Neuron (in vitro differentiated cells): ENCODE data around the gene CRACDL.
"Not testable (repeated sequence)": the region's sequence is repeated elsewhere in the genome, so short reads cannot be mapped to it uniquely, and the experiment has no call there.

Experiments
- H2AFZ ChIP-seq: one replicate; pipeline ENCODE4 v1.6.1; 2013; ENCODE audit warnings: low read depth, mild to moderate bottlenecking, inconsistent platforms, low read length, moderate library complexity
- H3K27me3 ChIP-seq: one replicate; pipeline ENCODE4 v1.6.1; 2013; ENCODE audit warnings: low read length; ENCODE audit not compliant: insufficient read depth
- H3K36me3 ChIP-seq: one replicate; pipeline ENCODE4 v1.6.1; 2013; ENCODE audit warnings: low read length; ENCODE audit not compliant: insufficient read depth
- H3K4me1 ChIP-seq: one replicate; pipeline ENCODE4 v1.6.1; 2013; ENCODE audit warnings: low read length; ENCODE audit not compliant: insufficient read depth
- H3K4me3 ChIP-seq: 2 replicates; pipeline ENCODE4 v1.5.1; 2013; ENCODE audit warnings: mild to moderate bottlenecking, low read length, moderate library complexity
- H3K9me3 ChIP-seq: one replicate; pipeline ENCODE4 v1.6.1; 2013; ENCODE audit warnings: low read length

Gene CRACDL

DNA sequence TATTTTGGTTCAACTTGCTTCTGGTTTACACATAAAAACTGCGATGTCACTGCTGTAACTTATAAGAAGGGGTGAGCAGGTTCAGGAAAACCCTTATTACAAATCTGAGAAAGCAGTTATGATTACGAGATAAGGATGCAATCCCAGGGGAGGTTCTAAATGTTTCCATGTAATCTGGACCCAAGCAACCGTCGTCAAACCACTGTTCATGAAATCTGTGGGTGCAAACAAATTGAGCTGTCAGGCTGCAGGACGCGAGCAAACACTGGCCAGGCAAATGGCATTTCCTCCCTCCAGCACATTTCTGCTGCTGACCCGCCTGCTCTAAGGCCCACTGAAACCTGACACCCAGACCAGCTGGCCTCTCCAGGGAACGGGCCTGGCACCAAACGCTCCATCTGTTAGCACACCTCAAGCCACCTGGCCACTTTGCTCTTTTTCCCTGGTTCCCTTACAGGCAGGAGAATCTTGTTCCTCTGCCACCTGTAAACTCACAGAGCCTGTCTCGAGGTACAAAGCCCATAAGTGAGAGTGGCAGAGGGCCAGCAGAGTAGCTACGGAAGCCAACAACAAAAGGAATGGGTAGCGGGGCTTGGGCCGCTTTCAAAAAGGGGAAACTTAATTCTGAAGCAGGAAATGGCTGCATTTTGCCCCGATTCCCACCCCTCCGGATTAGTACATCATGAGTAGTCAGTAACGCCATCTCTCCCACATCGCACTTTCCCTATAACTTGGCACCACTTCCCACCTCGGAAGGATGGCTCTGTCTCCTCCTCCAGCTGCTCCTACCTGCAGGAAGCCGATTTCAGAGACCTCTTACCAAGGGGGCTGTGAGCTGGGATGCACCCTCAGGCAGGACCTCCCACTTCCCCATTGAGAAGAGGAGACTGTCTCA, 26.5 kb downstream of the CRACDL start:
- Histone ChIP-seq H3K4me1 (peaks cover 15% of the 10 kb centered on the region), H3K36me3 (no peaks in the 10 kb centered on the region), H2AFZ (no peak overlapping the region), H3K9me3 (no peaks in the 10 kb centered on the region), H3K4me3 (no peak overlapping the region), H3K27me3 (peaks cover 3% of the 10 kb centered on the region)

- H3K27me3 ChIP-seq = peaks cover 3% of the 10 kb centered on the region
- no peak overlapping the region for H2AFZ ChIP-seq
- H3K36me3 ChIP-seq = no peaks in the 10 kb centered on the region
- H3K4me1 ChIP-seq = peaks cover 15% of the 10 kb centered on the region
- H3K9me3 ChIP-seq = no peaks in the 10 kb centered on the region
- H3K4me3 ChIP-seq = no peak overlapping the region
These were observed 27.1 kb downstream of the CRACDL start for GRCh38 chr2:98908931-98909316.

DNA sequence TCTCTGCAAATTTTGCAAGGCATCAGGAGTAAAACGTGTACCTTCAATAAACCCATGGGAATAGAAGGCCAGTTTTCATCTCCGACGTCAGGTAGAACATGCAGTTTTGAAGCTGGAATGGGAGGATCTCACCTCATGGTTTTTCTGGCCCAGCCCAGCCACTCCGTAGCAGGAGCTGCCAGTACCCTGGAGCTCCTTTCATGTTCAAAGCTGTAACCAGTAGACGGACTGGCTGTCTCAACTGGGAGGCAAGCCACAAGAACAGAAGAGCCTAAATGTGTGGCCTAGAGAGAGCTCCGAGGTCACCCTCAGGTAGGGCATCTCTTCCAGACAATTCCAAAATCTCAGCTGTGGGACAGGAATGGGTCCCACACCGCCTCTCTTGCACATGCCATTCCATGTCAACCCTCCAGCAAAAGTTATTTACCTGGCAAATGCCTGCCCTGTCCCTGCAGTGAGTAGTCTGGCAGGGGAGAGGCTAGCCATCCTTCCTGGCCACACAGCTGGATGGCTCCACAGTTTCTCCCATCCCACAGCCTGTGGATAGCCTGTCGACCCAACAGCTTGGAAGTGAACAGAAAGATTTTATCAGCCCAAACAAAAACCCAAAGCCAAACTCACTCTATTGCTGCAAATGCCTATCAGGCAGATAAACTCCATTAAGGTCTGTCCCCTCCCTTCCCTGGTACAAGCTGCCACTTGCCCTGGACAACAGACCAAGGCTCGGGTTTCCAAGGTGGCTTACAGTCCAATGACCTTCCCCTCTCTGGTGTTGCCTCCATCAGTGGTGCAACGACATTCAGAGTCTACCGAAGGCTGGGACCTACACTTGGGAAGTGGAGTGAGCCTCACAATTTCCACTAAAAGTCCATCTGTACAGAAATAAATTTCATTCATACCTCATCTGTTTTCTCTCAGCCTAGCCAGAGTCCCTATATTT, 27.8 kb downstream of the CRACDL start:
- Histone ChIP-seq H3K4me3 (no peak overlapping the region), H3K36me3 (no peaks in the 10 kb centered on the region), H3K27me3 (peaks cover 3% of the 10 kb centered on the region), H2AFZ (no peak overlapping the region), H3K9me3 (no peaks in the 10 kb centered on the region), H3K4me1 (peaks cover 15% of the 10 kb centered on the region)

DNA sequence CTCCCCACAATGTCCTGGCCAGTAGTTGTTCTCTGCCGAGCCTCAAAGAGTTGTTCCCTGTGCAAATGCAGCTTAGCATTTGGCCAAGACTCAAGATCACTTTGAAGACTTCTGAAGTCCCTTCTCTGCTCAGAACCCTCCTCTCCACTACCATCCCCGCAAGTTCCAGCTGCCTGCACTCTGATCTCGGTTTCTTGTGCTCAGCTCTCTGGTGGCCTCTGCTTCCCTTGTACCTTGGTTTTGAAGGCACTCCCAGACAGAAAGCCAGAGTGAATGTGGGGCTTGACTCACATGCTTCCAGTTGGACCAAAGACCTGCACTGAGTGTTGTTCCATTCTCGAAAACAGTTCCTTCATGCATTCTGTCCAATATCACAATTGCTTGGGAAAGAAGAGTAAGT, 28.6 kb downstream of the CRACDL start:
- H3K9me3 ChIP-seq = no peaks in the 10 kb centered on the region
- H3K27me3 ChIP-seq = peaks cover 3% of the 10 kb centered on the region
- no peak overlapping the region for H2AFZ ChIP-seq

GRCh38 chr2:98903767-98904485, 32.1 kb downstream of the CRACDL start:
- H3K27me3 ChIP-seq = no peaks in the 10 kb centered on the region
- no peak overlapping the region for H3K4me3 ChIP-seq
- peaks cover 5% of the 10 kb centered on the region for H3K4me1 ChIP-seq
- no peak overlapping the region for H2AFZ ChIP-seq
- no peaks in the 10 kb centered on the region for H3K36me3 ChIP-seq
- H3K9me3 ChIP-seq = no peaks in the 10 kb centered on the region

More for the DNA sequence above, 28.6 kb downstream of the CRACDL start:
- peaks cover 15% of the 10 kb centered on the region for H3K4me1 ChIP-seq
- H3K36me3 ChIP-seq = no peaks in the 10 kb centered on the region
- H3K4me3 ChIP-seq = no peak overlapping the region

GRCh38 chr2:98903064-98903355, 33.0 kb downstream of the CRACDL start:
- H3K4me3 ChIP-seq = no peak overlapping the region
- no peaks in the 10 kb centered on the region for H3K36me3 ChIP-seq

DNA sequence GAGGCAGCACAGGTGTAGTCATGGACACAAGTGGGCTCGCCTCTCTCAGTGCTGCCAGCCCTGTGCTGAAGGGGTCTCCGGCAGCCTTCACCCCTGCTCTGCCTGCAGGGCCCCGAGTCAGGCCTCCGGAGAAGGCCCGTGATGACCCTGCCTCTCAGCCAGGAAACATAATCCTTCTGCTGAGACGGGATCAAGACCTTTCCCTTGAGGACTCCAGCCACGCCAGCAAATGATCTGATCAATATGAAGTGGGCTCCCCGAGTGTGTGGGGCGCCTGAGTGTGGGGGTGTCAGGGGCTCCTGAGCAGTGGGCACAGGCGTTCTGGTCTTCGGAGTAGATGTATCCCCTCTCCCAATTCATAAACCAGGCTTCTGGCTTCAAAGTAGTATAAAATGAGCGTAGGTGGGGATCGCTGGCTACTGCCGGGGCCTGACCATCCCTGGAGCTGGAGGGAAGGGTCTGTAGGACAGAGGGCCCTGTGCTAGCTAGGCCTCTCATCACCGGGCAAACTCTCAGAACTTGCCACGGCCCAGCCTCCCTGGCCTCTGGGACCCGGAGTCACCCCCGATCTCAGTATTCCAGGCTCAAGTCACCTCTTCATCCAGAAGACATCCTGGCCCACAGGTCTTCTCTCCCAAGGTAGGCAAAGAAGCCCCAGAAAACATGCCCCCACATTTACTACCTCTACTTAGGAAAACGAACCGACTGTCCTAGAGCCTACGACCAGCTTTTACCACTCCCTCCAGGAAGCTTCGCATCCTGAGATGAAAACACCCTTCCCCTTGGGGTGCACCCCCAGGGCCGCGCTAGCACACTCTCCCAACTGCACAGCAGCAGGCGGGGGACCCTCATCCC, 33.6 kb downstream of the CRACDL start:
- Histone ChIP-seq H3K27me3 (no peaks in the 10 kb centered on the region), H3K9me3 (no peaks in the 10 kb centered on the region), H3K4me3 (no peak overlapping the region), H3K36me3 (no peaks in the 10 kb centered on the region), H3K4me1 (no peaks in the 10 kb centered on the region), H2AFZ (no peak overlapping the region)

More at GRCh38 chr2:98903064-98903355, 33.0 kb downstream of the CRACDL start:
- no peaks in the 10 kb centered on the region for H3K9me3 ChIP-seq
- H3K27me3 ChIP-seq = no peaks in the 10 kb centered on the region
- no peak overlapping the region for H2AFZ ChIP-seq
- H3K4me1 ChIP-seq = no peaks in the 10 kb centered on the region

DNA sequence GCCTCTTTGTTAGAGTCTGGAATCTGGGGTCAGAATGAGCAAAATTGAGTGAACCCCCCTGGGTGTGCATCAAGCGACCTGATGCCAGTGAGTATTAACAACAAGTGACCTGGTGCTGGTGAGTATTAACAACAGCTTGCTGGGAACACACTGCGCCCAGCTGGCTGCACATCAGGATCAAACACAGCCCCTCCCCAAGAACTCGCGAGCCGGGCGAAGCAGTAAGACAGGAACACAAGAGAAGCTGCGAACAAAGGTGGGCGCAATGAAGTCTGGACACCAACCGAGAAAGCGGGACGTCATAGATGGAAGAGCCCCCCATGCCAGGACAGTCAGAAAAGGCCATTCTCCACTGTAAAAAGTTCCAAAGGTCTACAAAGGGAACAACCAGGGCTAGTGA, 34.3 kb downstream of the CRACDL start:
- Histone ChIP-seq H3K4me3 (no peak overlapping the region), H3K4me1 (no peaks in the 10 kb centered on the region), H3K9me3 (no peaks in the 10 kb centered on the region), H3K36me3 (no peaks in the 10 kb centered on the region), H2AFZ (no peak overlapping the region), H3K27me3 (no peaks in the 10 kb centered on the region)

DNA sequence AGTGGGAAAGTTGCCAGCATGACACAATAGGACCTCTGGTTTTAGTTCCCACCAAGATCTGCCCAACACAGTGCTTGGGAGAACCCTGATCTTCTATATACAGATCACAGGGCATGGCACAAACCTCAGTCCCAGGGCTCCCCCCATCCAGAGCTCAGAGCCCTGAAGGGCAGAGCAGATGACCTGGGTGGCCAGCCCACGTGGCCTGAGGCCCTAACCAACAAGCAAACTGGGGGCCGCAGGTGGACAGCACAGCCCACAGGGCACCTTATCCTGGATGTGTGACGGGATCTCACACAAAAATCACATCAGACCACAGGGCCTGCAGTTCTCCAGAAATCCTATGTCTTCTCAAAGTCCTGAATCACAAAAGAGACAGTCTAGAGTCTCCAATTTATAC, 34.7 kb downstream of the CRACDL start:
- no peak overlapping the region for H2AFZ ChIP-seq
- H3K9me3 ChIP-seq = no peaks in the 10 kb centered on the region
- no peak overlapping the region for H3K4me3 ChIP-seq
- no peaks in the 10 kb centered on the region for H3K36me3 ChIP-seq
- H3K27me3 ChIP-seq = no peaks in the 10 kb centered on the region
- H3K4me1 ChIP-seq = no peaks in the 10 kb centered on the region

- no peaks in the 10 kb centered on the region for H3K27me3 ChIP-seq
- no peaks in the 10 kb centered on the region for H3K36me3 ChIP-seq
- H3K9me3 ChIP-seq = no peaks in the 10 kb centered on the region
- no peaks in the 10 kb centered on the region for H3K4me1 ChIP-seq
- H2AFZ ChIP-seq = no peak overlapping the region
- H3K4me3 ChIP-seq = no peak overlapping the region
These were observed 35.3 kb downstream of the CRACDL start for GRCh38 chr2:98900721-98901120.

GRCh38 chr2:98899703-98900078, 36.3 kb downstream of the CRACDL start:
- not testable (repeated sequence) for H2AFZ ChIP-seq, H3K4me3 ChIP-seq, H3K4me1 ChIP-seq, H3K36me3 ChIP-seq, H3K9me3 ChIP-seq, H3K27me3 ChIP-seq

DNA sequence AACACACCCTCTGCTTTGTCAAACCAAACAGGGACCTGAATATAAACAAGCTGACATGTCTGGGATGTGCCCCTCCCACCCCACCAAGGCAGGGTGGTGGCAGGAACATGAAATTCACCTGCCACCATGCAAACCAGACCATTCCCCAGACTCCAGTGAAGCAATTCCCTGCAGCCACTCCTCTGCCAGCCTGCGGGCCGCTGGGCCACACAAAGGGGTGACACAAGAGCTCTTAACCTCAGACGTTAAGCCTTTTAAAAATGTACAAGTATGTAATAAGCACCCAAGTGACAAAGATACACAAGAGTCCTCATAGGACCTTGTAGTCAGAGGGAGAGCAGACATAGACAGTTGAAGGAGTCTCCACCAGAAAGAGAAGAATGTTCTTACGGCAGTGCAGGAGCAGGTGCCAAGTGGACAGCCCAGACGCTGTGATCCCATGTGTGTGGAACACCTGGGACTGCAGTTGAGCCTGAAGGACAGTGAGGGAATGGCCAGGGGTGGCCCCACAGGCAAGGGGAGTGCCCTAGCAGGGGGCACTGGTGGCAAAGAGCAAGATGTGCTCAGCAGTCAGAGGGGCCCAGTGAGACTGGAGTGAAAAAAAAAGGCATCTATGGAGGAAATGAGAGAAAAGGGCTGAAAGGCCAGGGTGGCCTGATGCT, 36.9 kb downstream of the CRACDL start:
- Histone ChIP-seq H3K4me3 (no peak overlapping the region), H3K27me3 (no peaks in the 10 kb centered on the region), H3K4me1 (no peaks in the 10 kb centered on the region), H3K9me3 (no peaks in the 10 kb centered on the region), H3K36me3 (no peaks in the 10 kb centered on the region), H2AFZ (no peak overlapping the region)
